Chondrocyte (in vitro differentiated cells): Measurements from ENCODE around the gene C17orf58. TPM values are rescaled to one million over a fixed set of nuclear protein-coding genes. Genes with fewer than 3 reads are reported as not detected.
"Not testable (repeated sequence)": the region's sequence is repeated elsewhere in the genome, so short reads cannot be mapped to it uniquely, and the experiment has no call there.

Source experiments
- DNase-seq: peaks from one replicate; pipeline ENCODE4 v3.0.0; 2021; ENCODE audit warnings: mixed read lengths, low spot score
- H3K27ac Mint-ChIP-seq: one replicate; pipeline ENCODE4 v1.8.0; 2021; ENCODE audit warnings: mild to moderate bottlenecking, moderate library complexity, mixed read lengths; ENCODE audit not compliant: unreplicated experiment
- H3K27me3 Mint-ChIP-seq: 2 replicates; pipeline ENCODE4 v1.8.0; 2021; ENCODE audit warnings: low read depth, mixed read lengths
- H3K36me3 Mint-ChIP-seq: 2 replicates; pipeline ENCODE4 v1.8.0; 2021; ENCODE audit warnings: low read depth, mixed read lengths
- H3K4me1 Mint-ChIP-seq: 2 replicates; pipeline ENCODE4 v1.8.0; 2021; ENCODE audit warnings: low read depth, mild to moderate bottlenecking, mixed read lengths
- H3K4me3 Mint-ChIP-seq: one replicate; pipeline ENCODE4 v1.8.0; 2021; ENCODE audit warnings: mild to moderate bottlenecking, moderate library complexity, mixed read lengths; ENCODE audit not compliant: unreplicated experiment
- H3K9me3 Mint-ChIP-seq: 2 replicates; pipeline ENCODE4 v1.8.0; 2021; ENCODE audit warnings: low read depth, mixed read lengths
- CTCF ChIP-seq: fragments of 200-600 bp; sonication (generic); IDR thresholded peaks from 2 replicates; pipeline ENCODE4 v1.5.0; 2021; ENCODE audit warnings: antibody characterized with exemption, mild to moderate bottlenecking, moderate library complexity
- total RNA-seq: library from RNA; stranded (reverse); gene quantifications from 3 replicates; pipeline ENCODE4 v1.2.1, GENCODE V29; 2021

The C17orf58 gene
- total RNA-seq, 1 donor from 2014 or later, result 11.0 TPM

GRCh38 chr17:67980456-67980855 lies 15.8 kb downstream of the C17orf58 start:
- no peaks in the 10 kb centered on the region for H3K9me3 Mint-ChIP-seq
- no peak overlapping the region for H3K4me3 Mint-ChIP-seq
- H3K27me3 Mint-ChIP-seq, result no peaks in the 10 kb centered on the region
- H3K27ac Mint-ChIP-seq, result no peak overlapping the region
- H3K36me3 Mint-ChIP-seq, result peaks cover 11% of the 10 kb centered on the region
- TF ChIP-seq CTCF, result no peak
- DNase-seq, result peak; percentile 17
- peaks cover 8% of the 10 kb centered on the region for H3K4me1 Mint-ChIP-seq

GRCh38 chr17:67976306-67976705 lies 20.0 kb downstream of the C17orf58 start:
- H3K36me3 Mint-ChIP-seq, result peaks cover 13% of the 10 kb centered on the region
- not testable (repeated sequence) for H3K4me3 Mint-ChIP-seq, H3K9me3 Mint-ChIP-seq, H3K27me3 Mint-ChIP-seq, H3K4me1 Mint-ChIP-seq, H3K27ac Mint-ChIP-seq
- DNase-seq, result peak; percentile 18

GRCh38 chr17:67974598-67975066 lies 21.6 kb downstream of the C17orf58 start:
- no peak for TF ChIP-seq CTCF
- no peaks in the 10 kb centered on the region for H3K27me3 Mint-ChIP-seq
- H3K27ac Mint-ChIP-seq, result no peak overlapping the region
- H3K9me3 Mint-ChIP-seq, result no peaks in the 10 kb centered on the region
- DNase-seq, result no peak
- H3K36me3 Mint-ChIP-seq, result peaks cover 13% of the 10 kb centered on the region
- H3K4me3 Mint-ChIP-seq, result no peak overlapping the region
- peaks cover 8% of the 10 kb centered on the region for H3K4me1 Mint-ChIP-seq

- no peaks in the 10 kb centered on the region for H3K27me3 Mint-ChIP-seq
- DNase-seq, result no peak
- no peak overlapping the region for H3K4me3 Mint-ChIP-seq
- H3K36me3 Mint-ChIP-seq, result peaks cover 13% of the 10 kb centered on the region
- H3K27ac Mint-ChIP-seq, result no peak overlapping the region
- no peaks in the 10 kb centered on the region for H3K9me3 Mint-ChIP-seq
- no peak for TF ChIP-seq CTCF
- H3K4me1 Mint-ChIP-seq, result peaks cover 8% of the 10 kb centered on the region
Observed at GRCh38 chr17:67974185-67974584, 22.1 kb downstream of the C17orf58 start.

GRCh38 chr17:67970783-67971182 lies 25.5 kb downstream of the C17orf58 start:
- Mint-ChIP-seq H3K4me1 (no peaks in the 10 kb centered on the region), H3K4me3 (no peak overlapping the region), H3K9me3 (no peaks in the 10 kb centered on the region), H3K36me3 (peaks cover 10% of the 10 kb centered on the region), H3K27ac (no peak overlapping the region), H3K27me3 (no peaks in the 10 kb centered on the region)
- no peak for TF ChIP-seq CTCF
- DNase-seq, result no peak

GRCh38 chr17:67963145-67963572 lies 33.1 kb downstream of the C17orf58 start:
- H3K9me3 Mint-ChIP-seq, H3K4me1 Mint-ChIP-seq, H3K27me3 Mint-ChIP-seq, DNase-seq, H3K4me3 Mint-ChIP-seq: not testable (repeated sequence)
- Mint-ChIP-seq H3K27ac (peak overlapping the region; percentile 78), H3K36me3 (peaks cover 21% of the 10 kb centered on the region)
- peak; percentile 85 for TF ChIP-seq CTCF

- not testable (repeated sequence) for H3K4me3 Mint-ChIP-seq, DNase-seq, H3K9me3 Mint-ChIP-seq, H3K4me1 Mint-ChIP-seq, H3K27me3 Mint-ChIP-seq
- Mint-ChIP-seq H3K27ac (peak overlapping the region; percentile 78), H3K36me3 (peaks cover 22% of the 10 kb centered on the region)
Observed at GRCh38 chr17:67962156-67962555, 34.1 kb downstream of the C17orf58 start.

- H3K36me3 Mint-ChIP-seq, result peaks cover 18% of the 10 kb centered on the region
- not testable (repeated sequence) for H3K4me3 Mint-ChIP-seq, DNase-seq, H3K27me3 Mint-ChIP-seq, H3K9me3 Mint-ChIP-seq, H3K4me1 Mint-ChIP-seq
- H3K27ac Mint-ChIP-seq, result peak overlapping the region; percentile 28
Observed at GRCh38 chr17:67960276-67960675, 36.0 kb downstream of the C17orf58 start.
